ENCODE data around the gene MTMR3.

DNA sequence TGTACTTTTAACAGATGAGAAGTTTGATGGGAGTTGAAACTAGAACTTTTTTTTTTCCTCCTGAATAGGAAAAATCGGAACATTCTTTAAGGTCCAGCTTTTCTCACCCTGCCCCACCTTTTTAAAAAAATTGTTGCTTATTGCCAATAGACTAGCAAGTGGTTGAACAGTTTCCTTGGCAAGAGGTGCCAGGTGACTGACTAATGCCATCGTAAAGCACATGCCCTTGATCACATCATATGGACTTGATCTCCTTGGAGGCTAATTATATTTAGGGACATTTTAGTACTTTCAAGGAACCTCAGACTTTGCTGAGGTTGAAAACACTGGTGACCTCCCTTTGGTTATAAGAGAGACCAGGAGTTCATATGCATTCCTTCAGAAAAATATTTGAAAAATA lies 57.6 kb downstream of the MTMR3 start:
- TF ChIP-seq, protein P1, sequence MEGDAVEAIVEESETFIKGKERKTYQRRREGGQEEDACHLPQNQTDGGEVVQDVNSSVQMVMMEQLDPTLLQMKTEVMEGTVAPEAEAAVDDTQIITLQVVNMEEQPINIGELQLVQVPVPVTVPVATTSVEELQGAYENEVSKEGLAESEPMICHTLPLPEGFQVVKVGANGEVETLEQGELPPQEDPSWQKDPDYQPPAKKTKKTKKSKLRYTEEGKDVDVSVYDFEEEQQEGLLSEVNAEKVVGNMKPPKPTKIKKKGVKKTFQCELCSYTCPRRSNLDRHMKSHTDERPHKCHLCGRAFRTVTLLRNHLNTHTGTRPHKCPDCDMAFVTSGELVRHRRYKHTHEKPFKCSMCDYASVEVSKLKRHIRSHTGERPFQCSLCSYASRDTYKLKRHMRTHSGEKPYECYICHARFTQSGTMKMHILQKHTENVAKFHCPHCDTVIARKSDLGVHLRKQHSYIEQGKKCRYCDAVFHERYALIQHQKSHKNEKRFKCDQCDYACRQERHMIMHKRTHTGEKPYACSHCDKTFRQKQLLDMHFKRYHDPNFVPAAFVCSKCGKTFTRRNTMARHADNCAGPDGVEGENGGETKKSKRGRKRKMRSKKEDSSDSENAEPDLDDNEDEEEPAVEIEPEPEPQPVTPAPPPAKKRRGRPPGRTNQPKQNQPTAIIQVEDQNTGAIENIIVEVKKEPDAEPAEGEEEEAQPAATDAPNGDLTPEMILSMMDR (IDR thresholded peaks at IDR 0.05; ENCODE audit: low read depth, low read length, poor library complexity, severe bottlenecking): no peak
- no peak for TF ChIP-seq EZH2phosphoT487 (IDR thresholded peaks at IDR 0.05; ENCODE audit: borderline replicate concordance, low read length)

All from DOHH2 (cell line).